RWPE1 (cell line): ENCODE results near the gene DGKA.
"Not testable (repeated sequence)": the region's sequence is repeated elsewhere in the genome, so short reads cannot be mapped to it uniquely, and the experiment has no call there.

Experiments
- CTCF ChIA-PET: fragments of 350-600 bp; sonication (Branson Sonifier 250); formaldehyde crosslinking; extraction: SDS; loops from one replicate; lab custom pipeline; 2021; lab: Yijun Ruan, JAX
- POLR2A ChIA-PET: fragments of 400-600 bp; formaldehyde crosslinking; extraction: SDS; loops from one replicate; lab custom pipeline; 2020; ENCODE audit warnings: antibody characterized with exemption; ENCODE audit not compliant: low non-redundant PET; lab: Yijun Ruan, JAX
- DNase-seq: peaks from one replicate; pipeline ENCODE4 v3.0.0; 2012; ENCODE audit warnings: low spot score
- H3K27ac ChIP-seq: fragments of 450-650 bp; 2 replicates; pipeline ENCODE4 v1.5.1; 2017
- TF ChIP-seq, protein P1 (sequence below): fragments of 450-650 bp; conservative IDR thresholded peaks from 2 replicates; pipeline ENCODE4 v1.5.1; 2017; ENCODE audit warnings: low read depth, mild to moderate bottlenecking

DGKA gene

DNA sequence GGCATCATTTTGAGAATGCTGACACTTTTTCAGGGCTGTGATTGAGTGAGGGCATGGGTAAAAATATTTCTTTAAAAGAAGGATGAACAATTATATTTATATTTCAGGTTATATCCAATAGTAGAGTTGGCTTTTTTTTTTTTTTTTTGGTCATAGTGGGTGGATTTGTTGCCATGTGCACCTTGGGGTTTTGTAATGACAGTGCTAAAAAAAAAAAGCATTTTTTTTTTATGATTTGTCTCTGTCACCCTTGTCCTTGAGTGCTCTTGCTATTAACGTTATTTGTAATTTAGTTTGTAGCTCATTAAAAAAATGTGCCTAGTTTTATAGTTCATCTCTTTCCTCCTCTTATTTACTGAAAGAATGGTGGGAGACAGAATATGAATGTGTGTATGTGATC, 41.5 kb downstream of the DGKA start:
- POLR2A ChIA-PET, result no interaction called here
- CTCF ChIA-PET, result interaction anchor here (1.2 kb wide), 1 partner anchor 23 kb away, joined by 6 read pairs; no protein-coding TSS in a partner anchor
- no peak for DNase-seq
- TF ChIP-seq, protein P1, sequence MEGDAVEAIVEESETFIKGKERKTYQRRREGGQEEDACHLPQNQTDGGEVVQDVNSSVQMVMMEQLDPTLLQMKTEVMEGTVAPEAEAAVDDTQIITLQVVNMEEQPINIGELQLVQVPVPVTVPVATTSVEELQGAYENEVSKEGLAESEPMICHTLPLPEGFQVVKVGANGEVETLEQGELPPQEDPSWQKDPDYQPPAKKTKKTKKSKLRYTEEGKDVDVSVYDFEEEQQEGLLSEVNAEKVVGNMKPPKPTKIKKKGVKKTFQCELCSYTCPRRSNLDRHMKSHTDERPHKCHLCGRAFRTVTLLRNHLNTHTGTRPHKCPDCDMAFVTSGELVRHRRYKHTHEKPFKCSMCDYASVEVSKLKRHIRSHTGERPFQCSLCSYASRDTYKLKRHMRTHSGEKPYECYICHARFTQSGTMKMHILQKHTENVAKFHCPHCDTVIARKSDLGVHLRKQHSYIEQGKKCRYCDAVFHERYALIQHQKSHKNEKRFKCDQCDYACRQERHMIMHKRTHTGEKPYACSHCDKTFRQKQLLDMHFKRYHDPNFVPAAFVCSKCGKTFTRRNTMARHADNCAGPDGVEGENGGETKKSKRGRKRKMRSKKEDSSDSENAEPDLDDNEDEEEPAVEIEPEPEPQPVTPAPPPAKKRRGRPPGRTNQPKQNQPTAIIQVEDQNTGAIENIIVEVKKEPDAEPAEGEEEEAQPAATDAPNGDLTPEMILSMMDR, result no peak
- peak overlapping the region; percentile 85; the same call in 1 of the 2 replicates for H3K27ac ChIP-seq

DNA sequence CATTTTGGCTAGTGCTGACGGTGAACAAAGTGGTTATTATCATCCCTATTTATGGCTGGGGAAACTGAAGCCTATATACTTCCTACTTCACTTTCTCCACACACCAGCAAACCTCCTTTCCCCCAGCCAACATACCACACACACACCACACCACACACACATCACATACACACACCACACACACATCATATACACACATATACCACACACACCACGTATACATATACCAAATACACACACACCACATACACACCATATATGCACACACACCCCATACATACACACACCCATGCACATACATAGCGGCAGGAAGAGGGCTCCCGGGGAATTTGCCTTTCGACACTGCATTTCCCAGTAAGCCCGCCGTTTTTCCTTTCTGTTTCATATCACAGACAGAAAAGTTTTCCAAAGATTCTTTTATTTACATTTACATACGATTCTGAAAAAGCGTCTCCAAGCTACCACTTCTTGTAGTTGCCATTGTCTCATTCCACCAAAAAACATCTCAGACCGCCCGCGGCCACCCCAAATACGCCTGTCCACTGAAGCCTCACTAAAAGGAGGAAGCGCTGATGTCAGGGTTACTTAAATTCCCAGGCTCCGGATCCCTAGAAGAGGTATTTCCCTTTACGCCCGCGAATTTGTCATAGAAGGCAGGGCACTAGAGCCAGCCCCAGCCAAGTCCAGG, 42.1 kb downstream of the DGKA start:
- no peak for DNase-seq
- H3K27ac ChIP-seq, result peak overlapping the region; percentile 89
- TF ChIP-seq, protein P1, result no peak
- POLR2A ChIA-PET, result interaction anchor here (0.5 to 1.6 kb wide), 5 partner anchors 16 to 242 kb away, joined by 3 to 9 read pairs (median 3); no protein-coding TSS in a partner anchor
- CTCF ChIA-PET, result interaction anchor here (0.6 to 1.2 kb wide), 2 partner anchors 23 to 74 kb away, joined by 6 to 7 read pairs; no protein-coding TSS in a partner anchor

DNA sequence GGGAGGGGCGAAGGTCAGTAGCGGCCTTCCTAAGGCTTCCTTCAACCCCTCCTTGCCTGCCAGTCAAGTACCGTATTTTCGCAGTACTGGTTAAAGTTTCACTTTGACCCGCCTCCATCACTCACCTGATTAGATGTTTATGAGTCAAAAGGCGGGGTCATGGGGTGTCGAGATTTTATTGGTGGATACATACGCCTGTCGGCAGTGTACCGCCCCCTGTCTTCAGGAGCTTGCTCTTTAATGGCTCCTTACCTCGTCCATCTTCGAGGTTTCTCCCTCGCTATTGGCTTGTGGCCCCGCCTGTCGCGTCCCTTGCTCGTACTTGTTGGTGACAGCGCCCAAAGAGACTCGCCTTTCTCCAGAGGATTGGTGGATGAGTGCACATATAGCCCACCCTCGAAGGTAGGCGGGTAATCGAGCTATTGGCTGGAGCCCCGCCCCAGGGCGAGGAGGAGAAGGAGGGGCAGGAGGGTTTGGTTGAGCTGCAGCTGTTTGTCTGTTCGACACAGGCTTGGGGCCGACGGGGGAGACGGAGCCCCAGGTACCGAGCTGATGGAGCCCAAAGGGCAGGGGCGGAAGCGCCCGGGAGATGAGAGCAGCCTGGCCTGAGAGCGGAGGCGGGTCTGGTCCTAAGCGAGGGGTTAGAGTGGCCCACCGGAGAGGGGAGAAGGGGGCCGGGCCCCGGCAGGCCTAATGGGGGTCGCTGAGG, 42.8 kb downstream of the DGKA start, which contains the start of gene RAB5B:
RAB5B (plus strand) TSS at position 480 of the 709 bp plus-strand sequence. CDS start 12,883 bp downstream, outside the sequence.
- peak; percentile 97 for DNase-seq
- CTCF ChIA-PET, result interaction anchor here (0.6 kb wide), 2 partner anchors 73 to 1682 kb away, joined by 5 to 7 read pairs; no protein-coding TSS in a partner anchor
- TF ChIP-seq, protein P1, result no peak
- POLR2A ChIA-PET, result interaction anchor here (0.5 to 1.6 kb wide), 7 partner anchors 16 to 243 kb away, joined by 3 to 9 read pairs (median 3); no protein-coding TSS in a partner anchor
- H3K27ac ChIP-seq, result peak within 1 kb of the TSS; percentile 89

DNA sequence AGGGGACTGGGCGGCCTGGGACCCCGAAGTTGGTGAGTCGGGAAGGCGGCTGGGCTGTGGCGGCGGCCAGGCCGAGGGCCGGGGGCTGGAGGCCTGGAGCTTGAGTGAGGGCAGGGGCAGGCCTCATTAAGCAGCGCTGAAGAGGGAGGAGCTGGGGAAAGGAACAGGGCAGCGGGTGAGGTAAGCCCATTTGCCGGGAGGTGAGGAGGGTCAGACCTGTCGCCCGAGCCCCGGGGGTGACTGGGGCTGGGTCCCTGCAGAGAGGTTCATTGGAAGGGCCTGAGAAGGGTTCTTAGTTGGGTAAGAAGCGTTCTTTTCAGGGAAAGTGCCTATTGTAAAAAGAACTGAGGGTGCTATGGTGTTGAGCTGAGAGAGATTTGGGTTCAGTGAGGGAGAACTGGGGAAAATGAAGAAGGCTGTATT, 43.4 kb downstream of the DGKA start:
- TF ChIP-seq, protein P1, result no peak
- peak overlapping the region; percentile 89 for H3K27ac ChIP-seq
- peak; percentile 62 for DNase-seq
- ChIA-PET CTCF (interaction anchor here (0.5 to 1.1 kb wide), 3 partner anchors 145 to 1683 kb away, joined by 3 to 5 read pairs (median 3); no protein-coding TSS in a partner anchor), POLR2A (interaction anchor here (0.5 to 1.6 kb wide), 7 partner anchors 17 to 149 kb away, joined by 3 to 9 read pairs (median 3); no protein-coding TSS in a partner anchor)

DNA sequence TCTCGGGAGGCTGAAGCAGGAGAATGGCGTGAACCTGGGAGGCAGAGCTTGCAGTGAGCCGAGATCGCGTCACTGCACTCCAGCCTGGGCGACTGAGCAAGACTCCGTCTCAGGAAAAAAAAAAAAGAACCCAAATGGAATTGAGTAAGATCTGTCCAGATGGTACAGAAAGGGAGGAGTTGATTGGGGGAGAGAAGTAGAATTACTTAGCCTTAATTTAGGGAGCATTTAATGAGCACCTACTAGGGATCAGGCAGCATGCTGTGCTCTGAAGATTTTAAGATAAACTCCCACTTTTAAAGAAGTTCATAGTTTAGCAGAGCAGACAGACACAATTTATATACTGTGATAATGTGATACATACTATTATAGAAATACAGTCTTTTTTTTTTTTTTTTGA, 47.4 kb downstream of the DGKA start:
- ChIA-PET CTCF (no interaction called here), POLR2A (no interaction called here)
- no peak for DNase-seq
- TF ChIP-seq, protein P1, result no peak
- no peak overlapping the region for H3K27ac ChIP-seq

DNA sequence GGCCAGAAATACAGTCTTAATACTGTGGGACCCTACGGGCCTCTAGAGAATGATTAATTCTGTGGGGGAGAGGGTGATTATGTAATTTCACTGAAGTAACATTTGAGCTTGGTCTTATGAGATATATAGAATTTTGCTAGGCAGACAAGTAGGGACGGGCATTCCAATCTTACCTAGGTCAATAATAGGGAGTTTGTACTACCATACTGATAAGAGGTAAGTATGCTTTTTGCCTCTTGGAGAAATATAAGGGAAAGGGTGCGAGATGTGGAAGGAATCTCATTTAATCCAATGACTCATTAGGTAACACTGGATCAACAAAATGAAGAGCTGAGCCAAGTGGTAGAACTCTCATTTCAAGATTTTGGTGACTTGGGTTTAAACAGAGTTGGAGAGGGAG, 48.1 kb downstream of the DGKA start:
- no peak for DNase-seq
- ChIA-PET POLR2A (no interaction called here), CTCF (no interaction called here)
- H3K27ac ChIP-seq, result no peak overlapping the region
- TF ChIP-seq, protein P1, result no peak

DNA sequence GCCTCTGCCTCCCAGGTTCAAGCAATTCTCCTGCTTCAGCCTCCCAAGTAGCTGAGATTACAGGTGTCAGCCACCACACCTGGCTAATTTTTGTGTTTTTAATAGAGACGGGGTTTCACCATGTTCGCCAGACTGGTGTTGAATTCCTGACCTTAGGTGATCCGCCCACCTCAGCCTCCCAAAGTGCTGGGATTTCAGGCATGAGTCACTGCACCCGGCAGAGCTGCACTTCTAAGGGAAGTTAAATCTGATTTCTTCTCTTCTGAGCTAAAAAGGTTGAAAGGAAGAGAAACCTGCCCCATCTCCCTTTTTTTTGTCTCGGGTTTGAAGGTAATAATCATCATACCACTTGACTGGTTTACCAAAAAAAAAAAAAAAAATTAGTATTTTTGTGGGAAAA, 50.9 kb downstream of the DGKA start:
- CTCF ChIA-PET, result interaction anchor here (0.6 kb wide), 1 partner anchor 14 kb away, joined by 4 read pairs; no protein-coding TSS in a partner anchor
- H3K27ac ChIP-seq, result peak overlapping the region; percentile 56
- POLR2A ChIA-PET, DNase-seq: not testable (repeated sequence)
